Breast epithelium (tissue), 3 donors: ENCODE data around the gene IGF1R.

Source experiments
- CTCF ChIP-seq, 3 donors: fragments of 450-650 bp; IDR thresholded peaks; one replicate each; pipeline ENCODE4 v1.5.1; 2016 to 2017; ENCODE audit warnings: antibody characterized with exemption in 3 of 3, mild to moderate bottlenecking in 3 of 3, moderate library complexity in 3 of 3
- POLR2A ChIP-seq: fragments of 450-650 bp; IDR thresholded peaks from one replicate; pipeline ENCODE4 v1.6.1; 2016; ENCODE audit warnings: antibody characterized with exemption, mild to moderate bottlenecking, moderate library complexity

- TF ChIP-seq POLR2A (no peak), CTCF (IDR thresholded peaks at IDR 0.05) (no peak)
Observed at GRCh38 chr15:98625614-98626013, 22.7 kb upstream of the IGF1R start.
